Esophagus muscularis mucosa (tissue), 4 donors: ENCODE data around the gene BMPR1B. TPM values are rescaled to one million over a fixed set of nuclear protein-coding genes. Genes with fewer than 3 reads are reported as not detected.

ENCODE experiments used
- DNase-seq: peaks from one replicate; pipeline ENCODE4 v3.0.0-alpha.2; 2017; ENCODE audit errors: extremely low spot score
- H3K27ac ChIP-seq, 4 donors: fragments of 200-600 bp; sonication (generic); replicated peaks in 1 of 4; 1 replicate in 3 of 4; 2 replicates in 1 of 4; pipeline ENCODE4 v1.5.1; 2016 to 2019; ENCODE audit warnings: mild to moderate bottlenecking in 1 of 4
- H3K27me3 ChIP-seq, 4 donors: fragments of 200-600 bp; sonication (generic); one replicate each; pipeline versions ENCODE4 v1.5.1 to v1.6.0; 2016 to 2019
- H3K36me3 ChIP-seq, 4 donors: fragments of 200-600 bp; sonication (generic); one replicate each; pipeline ENCODE4 v1.5.1; 2016 to 2019
- H3K4me1 ChIP-seq, 4 donors: fragments of 200-600 bp; sonication (generic); one replicate each; pipeline ENCODE4 v1.5.1; 2016 to 2019
- H3K4me3 ChIP-seq, 4 donors: fragments of 200-600 bp; sonication (generic); 1 replicate in 2 of 4; 2 replicates in 2 of 4; pipeline ENCODE4 v1.5.1; 2016 to 2019; ENCODE audit warnings: mild to moderate bottlenecking in 4 of 4, moderate library complexity in 1 of 4
- H3K9me3 ChIP-seq, 4 donors: fragments of 200-600 bp; sonication (generic); 1 replicate in 3 of 4; 2 replicates in 1 of 4; pipeline ENCODE4 v1.5.1; 2016 to 2019
- CTCF ChIP-seq, 3 experiments: fragments of 200-600 bp in 2 of 3; fragments of 450-650 bp in 1 of 3; sonication (generic) in 2 of 3; IDR thresholded peaks; one replicate each; pipeline ENCODE4 v1.5.1; 2017 to 2019; ENCODE audit warnings: antibody characterized with exemption in 3 of 3, mild to moderate bottlenecking in 2 of 3, moderate library complexity in 1 of 3
- EP300 ChIP-seq: sonication (generic); formaldehyde crosslinking; IDR thresholded peaks from one replicate; pipeline ENCODE4 v1.6.1; 2017; ENCODE audit warnings: antibody characterized with exemption
- POLR2A ChIP-seq: fragments of 450-650 bp; IDR thresholded peaks from one replicate; pipeline ENCODE4 v1.6.1; 2017; ENCODE audit warnings: antibody characterized with exemption, moderate library complexity, mild to moderate bottlenecking, low read depth
- POLR2AphosphoS5 ChIP-seq, 2 donors: sonication (generic); formaldehyde crosslinking; IDR thresholded peaks; one replicate each; pipeline ENCODE4 v1.6.1; 2017; ENCODE audit warnings: antibody characterized with exemption in 2 of 2
- WGBS: methylation state at CpG from one replicate; pipeline ENCODE4 v1.1.5; 2018; 5-methylcytosine and 5-hydroxymethylcytosine counted together
- intact Hi-C: fragments of 100-400 bp; cut with DNase I; formaldehyde crosslinking; loops from one replicate; pipeline ENCODE4 v1.15.1; 2023
- total RNA-seq, 4 donors: library from RNA; depleted of rRNA; stranded (reverse); fragments of >200 nt; gene quantifications; one replicate each; pipeline versions ENCODE4 v1.1.0 to v1.2.1, GENCODE V29; 2016

BMPR1B gene
- total RNA-seq, 4 donors from 2014 or later: 11.3 to 22.0 (median 17.6) TPM

GRCh38 chr4:94941706-94942105, 184.0 kb downstream of the BMPR1B start:
- no peak overlapping the region for H3K27ac ChIP-seq
- H3K27me3 ChIP-seq: no peaks in the 10 kb centered on the region
- no peaks in the 10 kb centered on the region for H3K9me3 ChIP-seq
- H3K36me3 ChIP-seq: no peaks in the 10 kb centered on the region
- peaks cover 0 to 9% (median 8%) of the 10 kb centered on the region in 4 donors for H3K4me1 ChIP-seq
- WGBS: 88% methylated on average over 3 of the region's 3 CpGs
- no peak overlapping the region for H3K4me3 ChIP-seq
- no peak for DNase-seq
- TF ChIP-seq POLR2A (no peak), EP300 (no peak), CTCF (IDR thresholded peaks at IDR 0.05) (no peak), POLR2AphosphoS5 (IDR thresholded peaks at IDR 0.05) (no peak)
- intact Hi-C loops: no loop called here

- no peaks in the 10 kb centered on the region for H3K4me1 ChIP-seq
- WGBS: 83% methylated on average over 2 of the region's 2 CpGs
- intact Hi-C loops: no loop called here
Measured at GRCh38 chr4:94944726-94945125, 187.0 kb downstream of the BMPR1B start.

GRCh38 chr4:94947681-94948108, 189.9 kb downstream of the BMPR1B start:
- DNase-seq: no peak
- Histone ChIP-seq H3K36me3 (no peaks in the 10 kb centered on the region), H3K9me3 (no peaks in the 10 kb centered on the region), H3K4me1 (no peaks in the 10 kb centered on the region), H3K27ac (no peak overlapping the region), H3K27me3 (no peaks in the 10 kb centered on the region), H3K4me3 (no peak overlapping the region)
- TF ChIP-seq EP300 (no peak), CTCF (IDR thresholded peaks at IDR 0.05) (no peak), POLR2AphosphoS5 (IDR thresholded peaks at IDR 0.05) (no peak), POLR2A (no peak)
- intact Hi-C loops: no loop called here
- 91% methylated on average over 4 of the region's 4 CpGs for WGBS

More at GRCh38 chr4:94944726-94945125, 187.0 kb downstream of the BMPR1B start:
- no peaks in the 10 kb centered on the region for H3K36me3 ChIP-seq
- no peak for DNase-seq
- no peak overlapping the region for H3K4me3 ChIP-seq
- H3K27ac ChIP-seq: no peak overlapping the region
- TF ChIP-seq POLR2A: no peak
- TF ChIP-seq POLR2AphosphoS5 (IDR thresholded peaks at IDR 0.05): no peak
- TF ChIP-seq EP300: no peak
- TF ChIP-seq CTCF (IDR thresholded peaks at IDR 0.05): no peak
- H3K27me3 ChIP-seq: no peaks in the 10 kb centered on the region
- no peaks in the 10 kb centered on the region for H3K9me3 ChIP-seq

- no peaks in the 10 kb centered on the region for H3K36me3 ChIP-seq
- intact Hi-C loops: no loop called here
- H3K9me3 ChIP-seq: no peaks in the 10 kb centered on the region
- DNase-seq: no peak
- H3K4me3 ChIP-seq: no peak overlapping the region
- no peaks in the 10 kb centered on the region for H3K4me1 ChIP-seq
- H3K27ac ChIP-seq: no peak overlapping the region
- WGBS: 89% methylated on average over 2 of the region's 2 CpGs
- no peaks in the 10 kb centered on the region for H3K27me3 ChIP-seq
- no peak for TF ChIP-seq POLR2A
- TF ChIP-seq EP300: no peak
- TF ChIP-seq CTCF (IDR thresholded peaks at IDR 0.05): no peak
- no peak for TF ChIP-seq POLR2AphosphoS5 (IDR thresholded peaks at IDR 0.05)
Measured at GRCh38 chr4:94954251-94954650, 196.5 kb downstream of the BMPR1B start.

GRCh38 chr4:94957030-94957429, 199.3 kb downstream of the BMPR1B start:
- Histone ChIP-seq H3K4me3 (no peak overlapping the region), H3K9me3 (no peaks in the 10 kb centered on the region), H3K27ac (no peak overlapping the region), H3K27me3 (no peaks in the 10 kb centered on the region), H3K36me3 (no peaks in the 10 kb centered on the region), H3K4me1 (peaks cover 0 to 12% (median 9%) of the 10 kb centered on the region in 4 donors)
- no peak for TF ChIP-seq POLR2A
- intact Hi-C loops: no loop called here
- WGBS: 81% methylated on average over 3 of the region's 3 CpGs
- no peak for DNase-seq
